ENCODE measurements around the gene LRRC53.

Gene LRRC53

GRCh38 chr1:74486036-74486435 lies 26.4 kb downstream of the LRRC53 start:
- DNase-seq, result no peak

DNA sequence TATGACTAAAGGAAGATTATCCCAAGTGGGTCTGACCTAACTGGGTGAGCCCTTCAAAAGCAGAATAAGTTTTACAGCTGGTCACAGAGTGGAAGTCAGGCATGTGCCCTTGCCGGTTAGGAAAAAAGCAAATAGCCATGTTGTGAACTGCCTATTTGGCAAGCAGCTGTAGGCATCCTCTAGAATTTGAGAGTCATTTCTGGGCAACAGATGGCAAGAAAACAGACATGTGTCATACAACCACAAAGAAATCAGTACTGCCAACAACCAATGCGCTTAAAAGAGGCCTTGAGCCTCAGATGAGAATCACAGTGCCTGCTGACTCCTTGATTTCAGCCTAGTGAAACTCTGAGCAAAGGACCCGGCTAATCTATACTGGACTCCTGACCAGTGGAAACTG lies 26.8 kb downstream of the LRRC53 start:
- DNase-seq, result no peak

DNA sequence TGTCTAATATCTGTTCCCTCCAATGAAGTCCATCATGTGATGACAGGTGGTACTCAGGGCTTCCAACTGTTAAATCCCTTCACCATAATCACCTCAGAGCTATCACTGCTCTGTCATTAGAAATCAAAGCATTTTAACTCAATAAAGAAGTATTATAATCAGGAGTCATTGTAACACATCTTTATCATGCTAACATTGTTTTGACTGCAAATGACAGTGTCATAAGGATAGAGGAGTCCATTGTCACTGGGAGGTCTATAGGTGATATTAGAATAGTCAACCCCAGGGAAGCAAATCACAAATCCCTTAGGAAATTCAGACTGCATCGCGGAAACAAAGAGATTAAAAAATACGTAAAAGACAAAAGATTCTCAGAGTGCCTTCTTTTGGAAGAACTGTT lies 30.8 kb downstream of the LRRC53 start:
- DNase-seq, result no peak

- no peak for DNase-seq
Measured at GRCh38 chr1:74480068-74480467, 32.3 kb downstream of the LRRC53 start.

DNA sequence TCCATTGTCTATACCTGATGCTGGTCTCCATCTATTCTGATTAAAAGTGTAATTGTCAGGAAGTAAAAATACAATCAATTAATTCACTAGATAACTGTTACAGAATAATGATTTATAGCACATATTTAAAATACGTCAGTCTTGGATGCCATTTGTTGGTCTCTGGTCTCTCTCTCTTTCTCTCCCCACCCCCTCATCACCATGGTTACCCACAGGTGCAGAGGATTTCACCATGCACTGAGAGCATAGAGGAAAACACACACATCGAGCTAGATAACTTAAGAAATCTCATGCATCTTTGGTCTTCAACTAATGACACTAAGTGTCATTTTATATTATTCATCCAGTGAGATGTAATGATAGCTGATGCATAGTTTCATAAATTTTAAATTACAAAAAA lies 33.4 kb downstream of the LRRC53 start:
- no peak for DNase-seq

DNA sequence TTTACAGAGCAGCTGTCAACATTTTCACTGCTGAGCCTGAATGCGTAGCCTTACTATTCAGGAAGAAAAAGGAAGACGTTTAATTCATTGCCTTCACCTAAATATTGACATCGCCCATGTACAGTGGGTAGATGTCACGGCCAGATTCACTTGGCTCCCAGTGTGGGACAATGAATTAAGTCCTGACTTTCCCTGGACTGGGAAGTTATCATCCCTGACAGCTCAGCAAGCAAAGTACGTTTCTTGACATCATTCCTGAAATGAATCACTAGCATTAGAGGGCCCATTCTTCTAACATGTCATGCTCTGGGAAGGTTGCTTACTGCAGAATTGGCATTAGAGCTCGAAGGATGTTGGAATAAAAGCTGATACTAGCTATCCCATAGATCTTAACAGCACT lies 37.8 kb downstream of the LRRC53 start:
- no peak for DNase-seq

DNA sequence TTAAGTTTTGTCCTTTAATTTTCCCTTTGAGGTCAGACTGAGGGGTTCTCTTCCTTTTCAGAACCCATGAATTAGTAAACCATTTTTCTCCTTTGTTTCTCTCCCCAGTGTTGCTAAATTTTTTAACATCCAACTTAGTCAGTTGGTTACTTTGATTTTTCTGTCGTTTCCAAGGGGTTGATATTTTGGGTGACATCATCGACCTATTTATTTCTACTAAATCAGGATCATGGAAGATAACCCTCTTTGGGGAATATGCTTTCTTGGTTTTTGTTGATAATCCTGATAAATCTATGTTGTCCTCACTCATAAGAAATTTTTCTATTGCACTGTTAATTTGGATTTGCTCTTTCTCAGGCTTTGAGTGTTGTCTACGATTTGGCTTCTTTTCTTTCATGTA lies 40.9 kb downstream of the LRRC53 start:
- DNase-seq, result no peak

DNA sequence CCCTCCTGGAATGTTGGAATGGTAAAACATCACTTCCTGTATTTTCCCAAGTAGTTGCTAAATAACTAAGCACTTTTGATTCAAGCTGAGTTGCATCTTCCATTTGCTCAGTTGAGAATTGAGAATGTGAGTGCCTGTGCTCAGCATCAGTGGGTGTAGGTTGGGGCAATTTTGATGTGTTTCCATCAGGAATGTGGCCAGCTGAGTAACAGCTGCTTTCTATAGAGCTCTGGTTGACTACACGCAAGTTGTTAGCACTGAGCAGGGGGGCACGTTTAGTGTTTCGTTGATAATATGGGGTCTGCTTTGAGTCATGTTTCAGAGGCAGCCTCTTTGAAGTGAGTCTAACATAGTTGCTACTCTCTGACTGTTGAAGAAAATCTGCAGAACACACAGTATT lies 41.5 kb downstream of the LRRC53 start:
- DNase-seq, result no peak

DNA sequence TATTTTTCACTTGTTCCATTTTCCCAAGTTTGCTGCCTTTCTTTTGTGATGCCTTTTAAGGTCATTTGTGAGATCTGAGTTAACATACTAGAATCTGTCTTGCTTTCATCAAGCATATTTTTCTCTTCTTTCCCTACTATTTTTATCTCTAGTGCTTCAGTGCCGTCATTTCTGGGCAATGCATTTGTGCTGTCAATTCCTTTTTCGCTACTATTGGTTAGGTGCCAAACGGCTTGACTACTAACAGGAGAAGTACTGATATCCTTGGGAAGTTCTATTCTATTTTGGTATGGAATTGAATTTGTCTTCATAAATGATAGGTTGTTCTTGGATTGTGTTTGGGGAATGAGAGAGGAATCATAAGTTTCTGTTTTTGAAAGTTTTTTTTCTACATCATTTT lies 42.2 kb downstream of the LRRC53 start:
- DNase-seq, result no peak

GRCh38 chr1:74468982-74469603 lies 43.3 kb downstream of the LRRC53 start:
- DNase-seq, result no peak

DNA sequence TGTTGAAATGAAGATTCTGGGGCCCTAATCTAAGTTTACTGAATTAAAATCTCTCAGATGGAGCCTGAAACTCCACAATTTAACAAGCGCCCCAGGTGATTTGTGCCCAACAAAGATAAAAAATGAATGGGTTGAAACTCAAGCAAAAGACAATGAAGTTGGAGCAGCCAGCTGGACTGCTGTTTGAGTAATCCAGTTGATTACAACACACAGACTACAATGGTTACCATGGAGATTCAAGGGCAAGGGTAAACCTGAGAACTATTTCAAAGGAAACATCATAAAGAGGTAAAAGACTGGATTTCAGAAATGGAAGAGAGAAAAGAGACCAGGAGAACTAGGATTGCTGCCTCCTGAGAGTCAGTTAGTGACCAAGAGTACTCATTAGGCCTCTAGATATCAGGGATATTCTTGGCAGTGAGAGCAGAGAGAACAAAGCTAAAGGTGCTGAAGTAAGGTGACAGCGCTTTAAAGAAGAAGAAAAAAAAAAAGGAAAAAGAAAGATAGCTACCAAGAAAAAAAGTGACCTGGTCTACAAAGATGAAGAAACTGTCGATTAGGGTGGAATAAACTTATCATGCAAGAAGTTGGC lies 44.5 kb downstream of the LRRC53 start:
- DNase-seq, result no peak

GRCh38 chr1:74465193-74465681 lies 47.2 kb downstream of the LRRC53 start:
- DNase-seq, result no peak

DNA sequence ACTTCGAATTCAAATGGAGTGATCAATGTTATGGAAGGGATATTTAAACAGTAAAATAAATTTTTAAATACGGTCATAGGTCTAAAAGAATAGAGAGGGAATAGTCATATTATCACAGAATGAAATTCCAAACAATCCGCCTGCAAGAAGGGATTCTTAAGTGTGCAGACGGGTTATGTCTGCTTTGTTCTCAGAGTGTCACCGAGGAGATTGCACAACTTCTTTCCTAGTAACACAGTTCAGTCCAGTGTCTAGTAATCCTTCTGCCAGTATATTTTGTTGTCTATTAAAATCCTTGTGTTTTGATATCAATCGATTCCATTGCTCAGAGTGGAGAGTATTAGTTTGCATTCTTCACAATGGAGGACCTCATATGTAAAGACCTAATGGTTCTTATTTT lies 48.4 kb downstream of the LRRC53 start:
- no peak for DNase-seq

- no peak for DNase-seq
Measured at GRCh38 chr1:74463333-74463988, 49.0 kb downstream of the LRRC53 start.

DNA sequence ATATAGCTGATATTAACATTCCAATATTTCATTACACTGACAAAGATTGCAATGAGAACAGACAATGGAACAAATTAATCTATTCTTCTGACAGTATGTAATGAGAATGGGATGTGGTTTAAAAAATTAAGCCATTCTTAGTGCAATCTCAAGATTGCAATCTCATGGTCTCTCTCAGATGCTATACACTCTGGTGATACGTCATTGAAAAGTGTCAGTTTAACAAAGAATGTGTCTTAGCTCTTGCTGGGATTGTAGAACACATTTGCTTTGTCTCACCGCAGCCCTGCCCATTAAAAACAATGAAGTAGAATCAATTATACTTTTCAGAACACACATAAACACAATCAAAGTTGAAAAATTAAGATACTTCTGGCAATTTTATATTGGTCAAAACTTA lies 55.2 kb downstream of the LRRC53 start:
- no peak for DNase-seq

GRCh38 chr1:74455390-74455789 lies 57.0 kb downstream of the LRRC53 start:
- no peak for DNase-seq

DNA sequence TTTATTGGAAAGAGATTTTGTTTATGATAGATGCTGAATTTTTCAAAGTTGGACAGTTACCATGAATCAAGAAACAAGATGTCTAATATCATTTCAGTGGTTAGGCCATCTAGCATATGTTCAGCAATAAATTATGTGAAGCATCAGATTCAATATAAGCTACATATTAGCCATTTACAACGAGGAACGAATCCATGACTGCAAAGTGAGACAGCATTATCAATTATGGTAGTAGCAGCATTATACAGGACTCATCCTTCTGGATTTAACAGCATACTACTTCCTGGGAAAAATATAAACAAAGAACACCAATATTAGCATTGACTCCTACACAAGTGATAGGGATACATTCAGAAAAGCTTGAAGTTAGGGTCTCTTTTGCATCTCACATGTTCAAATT lies 59.1 kb downstream of the LRRC53 start:
- DNase-seq, result no peak

DNA sequence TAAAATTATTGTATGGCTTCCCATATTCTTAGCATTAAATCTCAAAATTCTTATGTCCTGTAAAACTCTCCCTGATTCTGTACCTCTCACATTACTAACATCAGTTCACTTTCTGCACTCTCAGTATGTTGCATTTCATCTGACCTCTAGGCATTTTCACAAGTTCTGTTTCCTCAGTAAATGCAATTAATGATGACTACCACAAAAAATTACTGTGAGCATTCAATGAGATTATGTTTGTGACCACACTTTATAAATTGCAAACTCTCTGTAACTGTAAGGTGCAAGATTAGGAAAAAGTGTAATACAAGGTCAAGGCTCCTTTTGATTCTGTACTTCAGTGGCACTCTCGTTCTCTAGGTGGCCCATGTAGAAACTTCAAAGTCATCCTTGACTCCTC lies 60.4 kb downstream of the LRRC53 start:
- DNase-seq, result no peak

DNA sequence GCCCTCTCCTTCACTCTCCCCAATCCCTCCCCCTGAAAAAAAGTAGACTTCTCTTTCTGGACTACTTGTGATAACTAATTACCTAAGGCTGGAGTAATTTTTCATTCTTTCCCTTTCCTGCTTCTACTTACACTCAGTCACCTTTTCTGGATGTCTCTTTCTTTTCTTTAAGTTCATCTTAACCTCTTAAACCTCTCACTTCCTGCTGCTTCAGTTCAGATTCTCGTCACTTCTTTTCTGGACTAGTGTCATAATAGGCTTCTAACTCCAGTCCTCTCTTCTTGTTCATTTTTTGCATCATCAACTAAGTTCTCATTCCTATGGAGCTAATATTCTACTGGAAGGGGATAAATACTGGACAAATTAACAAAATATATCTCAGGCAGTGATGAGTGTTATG lies 75.4 kb downstream of the LRRC53 start:
- DNase-seq, result no peak

DNA sequence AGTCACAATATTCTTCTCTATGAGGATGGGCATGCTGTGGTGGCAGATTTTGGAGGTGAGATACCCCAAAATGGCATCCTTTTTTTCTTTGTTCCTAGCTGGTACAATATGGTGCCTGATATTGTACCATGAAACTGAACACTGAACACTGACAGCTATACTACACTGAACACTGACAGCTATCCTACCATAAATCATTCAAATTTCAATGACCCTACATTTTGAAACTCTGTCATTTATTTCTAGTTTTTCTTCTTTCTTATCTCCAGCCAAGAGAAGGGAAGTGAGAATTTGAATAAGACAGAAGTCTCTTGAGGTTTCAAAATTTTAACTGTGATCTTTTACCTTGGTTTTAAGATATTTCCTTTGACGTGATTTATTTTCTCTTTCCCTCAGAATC lies 76.3 kb downstream of the LRRC53 start:
- no peak for DNase-seq

GRCh38 chr1:74434321-74434720 lies 78.1 kb downstream of the LRRC53 start:
- no peak for DNase-seq

- no peak for DNase-seq
Measured at GRCh38 chr1:74432325-74432724, 80.1 kb downstream of the LRRC53 start.

GRCh38 chr1:74431531-74431930 lies 80.9 kb downstream of the LRRC53 start:
- DNase-seq, result no peak

DNA sequence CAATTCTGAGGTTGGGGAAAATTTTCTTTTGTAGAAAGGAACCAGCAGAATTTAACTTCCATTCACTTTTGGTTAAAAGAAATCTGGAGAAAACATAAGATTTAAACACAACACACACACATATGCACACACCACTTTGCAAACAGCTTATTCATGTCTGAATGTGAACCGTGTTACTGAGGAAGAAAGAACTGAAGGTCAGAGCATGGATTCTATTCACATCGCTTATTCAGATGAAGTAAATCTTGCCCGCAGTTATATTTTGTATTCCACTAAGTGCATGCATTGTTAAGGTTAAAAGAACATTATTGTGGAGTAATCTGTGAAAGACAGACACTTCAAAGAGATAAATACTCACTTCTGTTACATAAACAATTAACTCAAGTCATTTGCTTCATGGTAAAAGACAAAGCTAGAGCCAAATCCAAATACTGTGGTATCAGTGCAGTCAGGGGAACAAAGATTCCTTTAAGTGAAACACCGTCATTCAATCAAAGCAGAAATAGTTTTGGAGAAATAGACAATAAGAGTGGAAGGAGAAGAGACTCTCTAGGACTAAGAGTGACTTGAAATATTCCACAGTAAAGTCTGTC lies 82.0 kb downstream of the LRRC53 start:
- no peak for DNase-seq

Data from activated CD4-positive, alpha-beta T cell treated with anti-CD3 and anti-CD28 coated beads, Interleukin-2, amount 50 U/mL, for 48 hours (primary cell).